ENCODE data around the gene CDH8.

Gene CDH8, protein sequence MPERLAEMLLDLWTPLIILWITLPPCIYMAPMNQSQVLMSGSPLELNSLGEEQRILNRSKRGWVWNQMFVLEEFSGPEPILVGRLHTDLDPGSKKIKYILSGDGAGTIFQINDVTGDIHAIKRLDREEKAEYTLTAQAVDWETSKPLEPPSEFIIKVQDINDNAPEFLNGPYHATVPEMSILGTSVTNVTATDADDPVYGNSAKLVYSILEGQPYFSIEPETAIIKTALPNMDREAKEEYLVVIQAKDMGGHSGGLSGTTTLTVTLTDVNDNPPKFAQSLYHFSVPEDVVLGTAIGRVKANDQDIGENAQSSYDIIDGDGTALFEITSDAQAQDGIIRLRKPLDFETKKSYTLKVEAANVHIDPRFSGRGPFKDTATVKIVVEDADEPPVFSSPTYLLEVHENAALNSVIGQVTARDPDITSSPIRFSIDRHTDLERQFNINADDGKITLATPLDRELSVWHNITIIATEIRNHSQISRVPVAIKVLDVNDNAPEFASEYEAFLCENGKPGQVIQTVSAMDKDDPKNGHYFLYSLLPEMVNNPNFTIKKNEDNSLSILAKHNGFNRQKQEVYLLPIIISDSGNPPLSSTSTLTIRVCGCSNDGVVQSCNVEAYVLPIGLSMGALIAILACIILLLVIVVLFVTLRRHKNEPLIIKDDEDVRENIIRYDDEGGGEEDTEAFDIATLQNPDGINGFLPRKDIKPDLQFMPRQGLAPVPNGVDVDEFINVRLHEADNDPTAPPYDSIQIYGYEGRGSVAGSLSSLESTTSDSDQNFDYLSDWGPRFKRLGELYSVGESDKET

DNA sequence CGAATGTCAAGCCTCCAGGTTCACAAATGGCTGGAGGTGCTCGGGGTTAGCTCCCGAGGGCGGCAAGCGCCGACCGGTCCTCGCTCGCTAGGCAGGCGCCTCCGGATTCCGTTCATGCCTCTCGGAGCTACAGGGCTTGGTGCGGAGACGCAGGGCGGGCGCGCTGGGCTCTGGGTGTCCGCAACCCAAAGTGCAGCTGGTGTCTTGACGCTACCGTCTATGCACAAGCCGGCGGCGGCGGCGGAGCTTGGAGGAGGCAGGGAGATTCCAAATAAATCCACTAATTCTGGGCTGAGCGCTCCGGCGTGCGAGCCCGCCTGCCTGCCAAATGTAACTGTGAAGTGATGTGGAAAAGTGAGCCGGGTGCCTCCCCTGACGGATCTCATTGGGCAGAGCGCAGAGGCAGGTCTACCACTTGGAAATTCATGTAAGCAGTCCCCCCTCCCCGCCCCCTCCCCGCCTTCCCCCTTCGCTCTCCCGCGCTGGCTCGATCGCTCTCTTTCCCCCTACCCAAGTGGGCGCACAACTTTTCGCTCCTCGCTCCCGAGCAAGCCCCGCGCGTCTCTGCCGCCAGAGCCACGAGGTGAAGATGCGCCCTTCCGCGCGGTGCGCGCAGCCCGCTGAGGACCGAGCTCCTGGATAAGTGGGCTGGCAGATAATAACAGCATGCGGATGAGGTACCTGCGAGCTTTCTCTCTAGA lies at the start of gene CDH8:
Gene CDH8, minus strand, starts transcription at position 338 of the 701 bp plus-strand sequence. CDS start 15,035 bp downstream, outside the sequence.
- H3K4me1 Mint-ChIP-seq (ENCODE audit: low read depth): no peaks in the 10 kb centered on the region
- H3K36me3 Mint-ChIP-seq (ENCODE audit: low read depth): no peaks in the 10 kb centered on the region
- H3K27ac Mint-ChIP-seq: no peak within 1 kb of the TSS
- peaks cover 23% of the 10 kb centered on the region for H3K27me3 Mint-ChIP-seq (ENCODE audit: low read depth)
- no peak within 1 kb of the TSS for H3K4me3 Mint-ChIP-seq
- no peaks in the 10 kb centered on the region for H3K9me3 Mint-ChIP-seq

DNA sequence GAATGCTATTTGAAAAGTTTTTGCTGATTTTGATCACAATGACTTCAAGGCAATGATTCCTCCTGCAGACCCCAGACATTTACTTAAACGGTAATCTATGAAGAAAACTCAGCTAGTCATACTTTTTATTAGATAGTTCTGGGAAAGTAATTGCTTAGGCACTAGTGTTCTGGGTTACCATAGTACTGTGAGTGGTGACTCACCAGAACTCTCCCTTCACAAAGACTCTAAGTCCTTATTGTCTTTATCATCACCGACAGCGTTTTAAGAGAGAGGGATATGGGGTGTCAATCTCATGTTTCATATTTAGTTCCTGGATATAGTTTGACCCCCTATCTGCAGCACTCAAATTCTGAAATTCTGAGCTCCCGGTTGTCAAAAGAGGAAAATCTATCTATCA lies 43.0 kb upstream of the CDH8 start:
- Mint-ChIP-seq H3K4me1 (ENCODE audit: low read depth) (peaks cover 2% of the 10 kb centered on the region), H3K4me3 (no peak overlapping the region), H3K27me3 (ENCODE audit: low read depth) (no peaks in the 10 kb centered on the region), H3K9me3 (peaks cover 10% of the 10 kb centered on the region), H3K27ac (no peak overlapping the region), H3K36me3 (ENCODE audit: low read depth) (no peaks in the 10 kb centered on the region)

GRCh38 chr16:62077998-62078397 lies 41.8 kb upstream of the CDH8 start:
- Mint-ChIP-seq H3K36me3 (ENCODE audit: low read depth) (no peaks in the 10 kb centered on the region), H3K4me1 (ENCODE audit: low read depth) (peaks cover 2% of the 10 kb centered on the region), H3K27me3 (ENCODE audit: low read depth) (no peaks in the 10 kb centered on the region), H3K9me3 (peaks cover 10% of the 10 kb centered on the region), H3K4me3 (no peak overlapping the region), H3K27ac (no peak overlapping the region)

DNA sequence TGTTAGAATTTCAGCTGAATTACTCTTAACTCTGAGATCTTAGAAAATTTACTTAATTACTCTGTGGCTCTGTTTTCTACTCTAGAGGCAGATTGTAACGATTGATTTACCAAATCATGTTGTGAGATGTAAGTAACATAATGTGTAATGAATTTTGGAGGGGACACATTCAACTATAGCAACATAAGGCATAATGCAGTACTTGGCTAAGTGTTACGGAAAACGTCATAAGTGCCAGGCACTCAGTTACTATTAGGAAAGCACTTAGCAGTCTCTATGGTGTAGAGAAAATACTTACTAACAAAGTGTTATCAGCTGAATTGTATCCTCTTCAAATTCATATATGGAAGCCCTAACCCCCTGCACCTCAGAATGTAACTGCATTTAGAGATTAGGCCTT lies 40.6 kb upstream of the CDH8 start:
- Mint-ChIP-seq H3K36me3 (ENCODE audit: low read depth) (no peaks in the 10 kb centered on the region), H3K27me3 (ENCODE audit: low read depth) (no peaks in the 10 kb centered on the region), H3K4me3 (no peak overlapping the region), H3K4me1 (ENCODE audit: low read depth) (peaks cover 2% of the 10 kb centered on the region), H3K9me3 (peaks cover 10% of the 10 kb centered on the region), H3K27ac (no peak overlapping the region)

DNA sequence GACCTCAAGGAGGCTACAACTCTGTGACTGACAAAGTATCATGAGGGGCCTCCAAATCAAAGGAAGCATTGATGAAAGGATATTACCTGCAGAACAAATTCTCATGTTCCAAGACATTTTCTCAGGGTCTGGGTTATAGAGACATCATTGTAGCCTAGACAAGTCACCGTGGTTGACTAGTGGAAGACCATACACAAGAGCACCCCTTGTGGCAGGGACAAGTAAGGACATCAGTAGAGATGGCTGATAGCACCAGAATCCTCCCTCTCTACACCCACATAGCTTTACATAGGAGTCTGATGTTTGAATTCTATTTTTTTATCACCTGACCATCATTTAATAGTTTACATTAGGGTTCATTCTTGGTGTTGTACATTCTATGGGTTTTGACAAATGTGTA lies 32.5 kb upstream of the CDH8 start:
- H3K27ac Mint-ChIP-seq: no peak overlapping the region
- H3K4me3 Mint-ChIP-seq: no peak overlapping the region
- H3K27me3 Mint-ChIP-seq (ENCODE audit: low read depth): no peaks in the 10 kb centered on the region
- no peaks in the 10 kb centered on the region for H3K4me1 Mint-ChIP-seq (ENCODE audit: low read depth)
- H3K36me3 Mint-ChIP-seq (ENCODE audit: low read depth): no peaks in the 10 kb centered on the region
- peaks cover 8% of the 10 kb centered on the region for H3K9me3 Mint-ChIP-seq

- Mint-ChIP-seq H3K4me3 (no peak overlapping the region), H3K36me3 (ENCODE audit: low read depth) (no peaks in the 10 kb centered on the region), H3K27ac (no peak overlapping the region), H3K9me3 (peaks cover 8% of the 10 kb centered on the region), H3K27me3 (ENCODE audit: low read depth) (no peaks in the 10 kb centered on the region), H3K4me1 (ENCODE audit: low read depth) (no peaks in the 10 kb centered on the region)
Observed at GRCh38 chr16:62067981-62068380, 31.7 kb upstream of the CDH8 start.

- H3K27me3 Mint-ChIP-seq (ENCODE audit: low read depth): no peaks in the 10 kb centered on the region
- H3K27ac Mint-ChIP-seq: no peak overlapping the region
- peaks cover 8% of the 10 kb centered on the region for H3K9me3 Mint-ChIP-seq
- no peaks in the 10 kb centered on the region for H3K4me1 Mint-ChIP-seq (ENCODE audit: low read depth)
- no peaks in the 10 kb centered on the region for H3K36me3 Mint-ChIP-seq (ENCODE audit: low read depth)
- no peak overlapping the region for H3K4me3 Mint-ChIP-seq
Observed at GRCh38 chr16:62067182-62067581, 30.9 kb upstream of the CDH8 start.

DNA sequence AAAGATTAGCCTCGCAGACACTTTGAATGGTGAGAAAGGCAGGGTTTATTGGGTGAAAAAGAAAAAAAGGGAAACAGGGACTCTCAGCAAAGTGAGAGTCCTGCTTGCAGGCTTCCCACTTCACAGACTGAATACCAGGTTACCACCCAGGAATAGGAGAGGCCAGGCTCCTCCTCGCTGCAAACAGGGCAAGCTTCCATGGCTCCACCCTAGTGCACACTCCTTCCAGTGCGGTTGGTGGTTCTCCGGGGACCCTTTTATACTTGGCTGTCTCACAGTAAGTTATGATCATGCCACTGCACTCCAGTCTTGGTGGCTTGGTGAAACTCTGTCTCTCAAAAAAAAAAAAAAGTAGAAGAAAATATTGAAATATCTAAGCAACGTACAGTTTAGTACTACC lies 30.5 kb upstream of the CDH8 start:
- Mint-ChIP-seq H3K4me3 (no peak overlapping the region), H3K27me3 (ENCODE audit: low read depth) (no peaks in the 10 kb centered on the region), H3K27ac (no peak overlapping the region), H3K9me3 (peaks cover 8% of the 10 kb centered on the region), H3K36me3 (ENCODE audit: low read depth) (no peaks in the 10 kb centered on the region), H3K4me1 (ENCODE audit: low read depth) (no peaks in the 10 kb centered on the region)

GRCh38 chr16:62064173-62064572 lies 27.9 kb upstream of the CDH8 start:
- no peaks in the 10 kb centered on the region for H3K27me3 Mint-ChIP-seq (ENCODE audit: low read depth)
- no peaks in the 10 kb centered on the region for H3K36me3 Mint-ChIP-seq (ENCODE audit: low read depth)
- no peak overlapping the region for H3K4me3 Mint-ChIP-seq

GRCh38 chr16:62060089-62060488 lies 23.9 kb upstream of the CDH8 start:
- no peak overlapping the region for H3K27ac Mint-ChIP-seq
- no peaks in the 10 kb centered on the region for H3K36me3 Mint-ChIP-seq (ENCODE audit: low read depth)
- no peaks in the 10 kb centered on the region for H3K4me1 Mint-ChIP-seq (ENCODE audit: low read depth)
- H3K9me3 Mint-ChIP-seq: peaks cover 12% of the 10 kb centered on the region
- no peaks in the 10 kb centered on the region for H3K27me3 Mint-ChIP-seq (ENCODE audit: low read depth)
- no peak overlapping the region for H3K4me3 Mint-ChIP-seq

More at GRCh38 chr16:62064173-62064572, 27.9 kb upstream of the CDH8 start:
- Mint-ChIP-seq H3K27ac (no peak overlapping the region), H3K4me1 (ENCODE audit: low read depth) (no peaks in the 10 kb centered on the region), H3K9me3 (peaks cover 13% of the 10 kb centered on the region)

GRCh38 chr16:62059527-62059926 lies 23.3 kb upstream of the CDH8 start:
- H3K27me3 Mint-ChIP-seq (ENCODE audit: low read depth): no peaks in the 10 kb centered on the region
- no peaks in the 10 kb centered on the region for H3K4me1 Mint-ChIP-seq (ENCODE audit: low read depth)
- H3K27ac Mint-ChIP-seq: no peak overlapping the region
- H3K36me3 Mint-ChIP-seq (ENCODE audit: low read depth): no peaks in the 10 kb centered on the region
- H3K4me3 Mint-ChIP-seq: no peak overlapping the region
- peaks cover 12% of the 10 kb centered on the region for H3K9me3 Mint-ChIP-seq

- Mint-ChIP-seq H3K36me3 (ENCODE audit: low read depth) (no peaks in the 10 kb centered on the region), H3K4me3 (no peak overlapping the region), H3K4me1 (ENCODE audit: low read depth) (no peaks in the 10 kb centered on the region), H3K27me3 (ENCODE audit: low read depth) (no peaks in the 10 kb centered on the region), H3K27ac (no peak overlapping the region), H3K9me3 (peaks cover 12% of the 10 kb centered on the region)
Observed at GRCh38 chr16:62058412-62058811, 22.2 kb upstream of the CDH8 start.

- Mint-ChIP-seq H3K27me3 (ENCODE audit: low read depth) (no peaks in the 10 kb centered on the region), H3K4me3 (no peak overlapping the region), H3K9me3 (peaks cover 12% of the 10 kb centered on the region), H3K27ac (no peak overlapping the region), H3K36me3 (ENCODE audit: low read depth) (no peaks in the 10 kb centered on the region), H3K4me1 (ENCODE audit: low read depth) (no peaks in the 10 kb centered on the region)
Observed at GRCh38 chr16:62051942-62052341, 15.7 kb upstream of the CDH8 start.

- no peak overlapping the region for H3K27ac Mint-ChIP-seq
- no peaks in the 10 kb centered on the region for H3K4me1 Mint-ChIP-seq (ENCODE audit: low read depth)
- H3K4me3 Mint-ChIP-seq: no peak overlapping the region
- no peaks in the 10 kb centered on the region for H3K36me3 Mint-ChIP-seq (ENCODE audit: low read depth)
- no peaks in the 10 kb centered on the region for H3K27me3 Mint-ChIP-seq (ENCODE audit: low read depth)
- peaks cover 14% of the 10 kb centered on the region for H3K9me3 Mint-ChIP-seq
Observed at GRCh38 chr16:62050793-62051192, 14.6 kb upstream of the CDH8 start.
